ENCODE data around the gene ESRRG. TPM values are rescaled to one million over a fixed set of nuclear protein-coding genes. Genes with fewer than 3 reads are reported as not detected.

ESRRG gene
- total RNA-seq, 1 experiment from 2014 or later: 0.44 TPM

- H3K9ac ChIP-seq (ENCODE audit: extremely low read depth, insufficient read length, low read length): no peak overlapping the region
- no peaks in the 10 kb centered on the region for H3K79me2 ChIP-seq (ENCODE audit: insufficient read depth, low read length)
- H3K27ac Mint-ChIP-seq: no peak overlapping the region
- no peak overlapping the region for H3K14ac ChIP-seq (ENCODE audit: insufficient read depth, low read length)
- no peak for TF ChIP-seq CTCF (conservative IDR thresholded peaks at IDR 0.05)
- no peaks in the 10 kb centered on the region for H3K79me1 ChIP-seq (ENCODE audit: insufficient read depth, low read depth, low read length, poor library complexity, severe bottlenecking)
- H2BK20ac ChIP-seq (ENCODE audit: low read depth, low read length, poor library complexity, severe bottlenecking): no peak overlapping the region
- H3K23me2 ChIP-seq (ENCODE audit: insufficient read length, low read depth, low read length, poor library complexity, severe bottlenecking): no peaks in the 10 kb centered on the region
- no peaks in the 10 kb centered on the region for H4K20me1 ChIP-seq (ENCODE audit: control insufficient read depth, insufficient read depth, insufficient read length)
- no peak overlapping the region for H2AK5ac ChIP-seq (ENCODE audit: insufficient read length, low read length)
- H3K27me3 ChIP-seq (ENCODE audit: insufficient read depth, low read length): no peaks in the 10 kb centered on the region
- no peaks in the 10 kb centered on the region for H3K9me3 Mint-ChIP-seq
- no CpG with 5 or more reads among the region's 3 CpGs for WGBS (ENCODE audit: extremely low coverage, insufficient read length, low lambda C conversion rate)
- no peak overlapping the region for H3K4ac ChIP-seq (ENCODE audit: low read depth, low read length)
- H3K36me3 Mint-ChIP-seq (ENCODE audit: insufficient read depth in 1 of 3, low read depth in 3 of 3): no peaks in the 10 kb centered on the region
- H3K27ac ChIP-seq (ENCODE audit: insufficient read length, low read depth, low read length): no peak overlapping the region
- no peak overlapping the region for H3K4me2 ChIP-seq (ENCODE audit: insufficient read depth, insufficient read length, low read length)
- H3K27me3 Mint-ChIP-seq (ENCODE audit: low read depth): no peaks in the 10 kb centered on the region
- H3K18ac ChIP-seq (ENCODE audit: insufficient read length, low read depth, low read length): no peak overlapping the region
- H4K91ac ChIP-seq (ENCODE audit: insufficient read length, low read depth, low read length): no peak overlapping the region
- H3T11ph ChIP-seq (ENCODE audit: low read length): no peak overlapping the region
- H3K4me1 ChIP-seq (ENCODE audit: insufficient read depth, low read length): no peaks in the 10 kb centered on the region
- no peak overlapping the region for H3K4me3 Mint-ChIP-seq
- H4K5ac ChIP-seq (ENCODE audit: insufficient read length, low read depth, low read length): no peak overlapping the region
- no peak overlapping the region for H4K8ac ChIP-seq (replicated peaks; ENCODE audit: insufficient read length, low read depth, low read length)
- no peak overlapping the region for H3K23ac ChIP-seq (ENCODE audit: insufficient read length, low read depth, low read length)
- H2BK12ac ChIP-seq (ENCODE audit: insufficient read length, low read depth, low read length): no peak overlapping the region
- no peak overlapping the region for H3K56ac ChIP-seq (ENCODE audit: insufficient read length, low read depth, low read length)
- no peak overlapping the region for H2BK5ac ChIP-seq (ENCODE audit: insufficient read length, low read length)
- no peak for DNase-seq
- H3K4me1 Mint-ChIP-seq: peaks cover 9 to 14% of the 10 kb centered on the region in 2 experiments
- H2BK120ac ChIP-seq (ENCODE audit: low read depth, low read length, poor library complexity, severe bottlenecking): no peak overlapping the region
- H3K9me3 ChIP-seq (ENCODE audit: control insufficient read depth, low read depth, low read length): no peaks in the 10 kb centered on the region
- H2AFZ ChIP-seq (ENCODE audit: low read length): no peak overlapping the region
- no peak overlapping the region for H2BK15ac ChIP-seq (ENCODE audit: low read depth, low read length)
Measured at GRCh38 chr1:216500273-216500967, 222.8 kb downstream of the ESRRG start.

Data from H9 (cell line).